HG03175 (cell line): ENCODE data around the gene ITGBL1.
"Not testable (repeated sequence)": the region's sequence is repeated elsewhere in the genome, so short reads cannot be mapped to it uniquely, and the experiment has no call there.

Experiments
- ATAC-seq: cut with Tn5 transposase; IDR thresholded peaks from one replicate; pipeline ENCODE4 v1.9.1; 2021; ENCODE audit warnings: mild to moderate bottlenecking, moderate library complexity; ENCODE audit not compliant: unreplicated experiment

ITGBL1 gene

DNA sequence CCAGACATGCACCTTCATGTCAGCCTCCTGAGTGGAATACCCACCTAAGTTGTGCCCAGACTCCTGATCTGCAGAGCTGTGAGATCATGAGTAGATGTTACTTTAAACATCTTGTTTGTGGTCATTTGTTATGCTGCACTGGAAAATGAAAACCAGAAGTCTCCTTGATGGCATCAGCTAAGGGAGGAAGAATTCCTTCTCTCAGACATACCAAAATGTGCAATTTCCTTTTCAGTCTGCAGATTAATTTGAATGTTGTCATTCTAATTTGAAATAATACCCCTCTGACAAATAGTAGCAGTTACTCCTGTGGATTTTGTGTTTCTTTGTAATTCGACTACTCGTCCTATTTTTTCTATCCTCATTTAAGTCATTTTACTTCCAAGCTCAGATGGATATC is 59.3 kb downstream of the ITGBL1 start:
- ATAC-seq: no peak

DNA sequence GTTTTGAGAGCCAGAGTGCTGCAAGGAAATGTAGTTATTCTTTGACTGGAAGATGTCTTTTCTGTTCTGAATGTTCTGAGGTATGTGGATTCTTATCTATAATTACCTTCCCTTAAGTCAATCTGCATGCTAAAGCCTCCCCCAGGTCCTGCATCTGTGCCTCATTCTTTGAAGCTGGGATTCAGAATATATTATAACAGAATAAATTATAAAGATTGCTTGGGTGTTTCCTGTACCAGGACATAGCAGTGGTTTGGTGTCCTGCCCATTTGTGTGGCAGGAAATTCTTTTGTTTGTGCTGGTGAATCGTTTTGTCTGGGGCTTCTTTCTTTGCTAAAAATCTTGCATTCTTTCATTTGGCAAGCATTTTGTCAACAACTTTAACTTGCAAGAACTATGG is 60.2 kb downstream of the ITGBL1 start:
- ATAC-seq: no peak

DNA sequence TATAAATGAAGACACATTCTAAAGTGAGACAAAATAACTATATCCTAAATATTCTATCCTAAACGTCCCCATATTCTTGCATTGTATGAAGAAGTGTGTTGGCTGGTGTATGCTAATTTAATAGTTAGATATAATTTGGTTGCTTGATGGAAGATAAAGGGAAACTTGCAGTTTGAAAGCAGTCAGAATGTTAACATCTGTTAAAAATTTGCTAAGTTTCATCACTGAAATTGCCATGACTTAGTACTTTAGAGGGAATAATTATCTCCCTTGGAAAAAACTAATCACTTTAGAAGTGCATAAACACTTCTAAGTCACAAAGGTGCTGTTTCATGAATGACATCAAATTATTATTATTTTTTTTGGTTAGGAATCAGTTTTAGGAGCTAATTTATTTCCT is 61.6 kb downstream of the ITGBL1 start:
- no peak for ATAC-seq

DNA sequence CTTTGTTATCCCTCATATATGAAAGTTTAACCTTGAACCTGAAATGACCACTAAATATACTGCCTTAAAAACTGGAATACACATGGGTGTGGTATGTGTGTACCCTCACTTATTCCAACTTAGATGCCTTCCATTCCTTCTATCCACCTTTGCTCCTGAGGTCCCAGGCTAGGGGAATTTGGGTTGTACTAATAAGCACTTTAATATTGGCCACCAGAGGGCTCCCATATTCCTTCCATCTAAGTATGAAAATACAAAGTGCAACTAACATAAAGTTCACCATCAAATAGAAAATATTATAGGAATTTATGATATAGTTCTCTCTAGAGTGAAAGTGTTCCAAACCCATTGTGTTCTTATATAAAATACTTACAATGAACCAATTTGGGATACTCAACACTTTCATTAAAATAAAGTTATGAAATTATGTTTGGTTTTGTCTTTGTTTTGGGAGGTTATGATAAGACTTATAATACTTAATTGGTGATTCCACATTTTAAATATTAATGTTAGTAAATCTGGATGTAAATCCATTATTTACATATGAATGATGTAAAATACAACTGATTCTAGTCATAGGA is 62.3 kb downstream of the ITGBL1 start:
- ATAC-seq: peak; percentile 76

DNA sequence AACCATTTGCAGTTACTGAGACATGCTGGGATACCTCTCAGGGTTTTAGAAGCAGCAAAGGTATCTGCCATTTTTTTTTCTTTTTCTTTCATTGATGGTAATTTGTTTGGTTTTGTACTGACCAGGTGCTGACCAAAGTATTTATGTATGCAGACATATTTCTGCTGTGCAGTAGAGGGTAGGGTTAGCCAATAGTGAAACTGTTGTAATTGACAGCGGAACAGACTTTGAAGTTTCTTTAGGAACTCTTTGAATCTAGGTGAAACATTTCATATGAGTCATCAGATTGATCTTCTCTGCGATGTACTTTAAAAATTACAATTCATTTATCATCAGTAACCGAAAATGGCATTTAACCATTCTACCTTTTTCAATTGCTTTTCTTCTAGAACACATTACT is 63.0 kb downstream of the ITGBL1 start:
- no peak for ATAC-seq

DNA sequence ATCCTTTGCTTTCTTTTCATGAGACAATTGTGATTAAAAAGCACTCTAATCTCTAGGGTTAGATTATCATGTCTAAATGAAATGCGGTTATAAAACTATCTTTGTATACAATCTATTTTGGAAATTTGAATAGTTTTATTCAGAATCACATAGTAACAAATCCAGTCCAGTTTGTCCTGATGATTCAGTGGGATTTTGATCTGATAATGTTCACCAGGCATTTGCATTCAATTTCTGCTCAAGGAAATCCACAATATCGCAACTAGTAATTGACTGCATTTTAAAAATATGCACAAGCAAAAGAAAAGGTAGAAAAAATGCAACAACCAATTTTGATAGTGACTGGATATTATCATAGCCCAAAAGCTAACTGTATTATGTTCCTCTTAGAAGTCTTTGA is 63.8 kb downstream of the ITGBL1 start:
- ATAC-seq: no peak

DNA sequence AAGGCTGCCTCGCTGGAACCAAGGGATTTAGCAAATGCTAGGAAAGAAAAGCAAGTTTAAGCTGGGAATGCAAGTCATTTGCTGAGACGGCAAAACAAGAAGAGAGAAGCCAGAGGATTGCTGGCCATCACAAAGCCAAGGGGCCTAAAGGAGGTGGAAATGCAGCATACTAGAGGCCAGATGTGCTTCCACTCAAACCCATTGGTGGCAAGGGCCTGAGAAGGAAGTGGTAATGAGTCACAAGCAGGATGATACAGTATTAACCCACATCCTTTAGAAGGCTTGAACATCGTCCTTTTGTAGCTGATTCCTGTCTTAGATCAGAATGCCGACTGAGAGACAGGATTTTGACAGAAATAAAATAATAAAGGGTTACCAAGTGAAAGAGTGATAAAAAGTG is 68.2 kb downstream of the ITGBL1 start:
- ATAC-seq: peak; percentile 68

DNA sequence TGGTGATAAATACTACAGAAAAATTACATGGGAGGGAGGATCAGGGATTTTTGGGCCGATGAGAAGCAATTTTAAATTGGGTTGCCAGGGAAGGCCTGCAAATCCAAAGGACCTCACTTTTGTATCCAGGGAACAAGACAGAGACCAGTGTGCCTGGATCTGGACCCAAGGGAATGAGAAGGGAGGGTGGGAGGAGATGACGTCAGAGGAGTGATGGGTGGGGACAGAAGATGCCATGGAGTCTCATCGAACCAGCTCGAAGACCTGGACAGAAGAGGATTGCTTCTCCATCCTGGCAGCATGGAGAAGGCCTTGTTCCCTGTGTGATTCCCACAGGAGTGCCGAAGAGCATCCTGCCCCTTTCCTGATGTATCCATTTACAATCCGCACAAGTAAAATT is 68.9 kb downstream of the ITGBL1 start:
- ATAC-seq: no peak

DNA sequence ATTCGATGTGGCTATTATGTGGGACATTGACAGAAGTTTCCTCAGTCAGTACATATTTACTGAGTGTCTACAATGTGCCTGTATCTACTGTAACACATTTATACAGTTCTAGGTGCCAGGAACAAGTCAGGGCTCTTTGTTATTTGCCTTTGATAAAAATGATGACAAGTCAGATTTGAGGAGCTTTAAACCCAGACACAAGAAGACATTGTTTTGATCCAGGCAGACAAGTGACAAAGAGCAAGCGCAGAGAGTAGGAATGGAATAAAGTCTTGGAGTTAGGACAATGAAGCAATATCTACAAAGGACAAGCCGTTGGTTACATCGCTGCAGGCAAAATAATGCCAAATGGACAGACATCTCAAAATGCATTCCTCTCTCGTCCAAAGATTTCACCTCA is 70.1 kb downstream of the ITGBL1 start:
- no peak for ATAC-seq

DNA sequence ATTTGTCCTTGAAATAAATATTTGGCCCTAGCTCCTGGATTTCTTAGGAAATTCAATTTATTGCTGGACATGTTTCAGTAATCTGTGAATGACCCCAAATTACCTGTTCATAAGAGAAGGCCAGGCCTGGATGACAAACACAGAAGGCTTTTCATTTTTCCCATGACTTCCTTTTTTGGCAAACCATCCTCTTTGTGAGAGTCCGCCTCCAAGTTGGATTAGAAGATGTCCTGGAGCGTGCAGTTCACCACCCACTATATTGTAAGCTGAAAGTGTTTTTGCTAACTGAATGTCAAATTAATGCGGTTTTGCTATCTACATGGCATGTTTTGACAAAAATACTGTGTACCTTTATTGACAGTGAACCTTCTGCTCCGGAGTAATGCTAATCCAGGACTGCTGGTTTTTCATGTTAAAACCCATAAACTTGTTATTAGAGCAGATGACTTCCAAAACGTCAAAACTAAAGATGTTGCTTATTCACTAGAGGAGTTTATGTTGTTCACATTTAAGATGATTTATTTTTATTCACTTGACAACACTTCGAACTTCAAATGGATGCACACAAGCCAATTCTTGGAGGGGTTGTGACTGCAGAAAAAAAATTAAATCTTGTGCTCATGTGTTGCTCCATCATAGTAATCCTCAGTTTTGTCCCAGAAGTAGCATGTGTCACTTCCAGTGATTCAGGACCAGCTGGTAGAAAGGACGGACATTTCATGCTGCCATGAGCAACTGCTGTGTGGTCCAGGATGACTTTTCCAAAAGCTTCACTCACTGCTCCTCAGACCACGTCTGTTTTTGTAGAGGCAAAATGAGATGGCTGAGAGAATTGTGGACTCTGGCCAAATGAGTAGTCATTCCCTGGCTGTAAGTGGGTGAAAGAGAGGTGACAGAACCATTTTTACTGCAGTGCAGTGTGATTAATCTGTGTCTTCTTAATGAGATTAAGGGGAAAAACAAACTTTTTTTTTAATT is 71.0 kb downstream of the ITGBL1 start:
- no peak for ATAC-seq

DNA sequence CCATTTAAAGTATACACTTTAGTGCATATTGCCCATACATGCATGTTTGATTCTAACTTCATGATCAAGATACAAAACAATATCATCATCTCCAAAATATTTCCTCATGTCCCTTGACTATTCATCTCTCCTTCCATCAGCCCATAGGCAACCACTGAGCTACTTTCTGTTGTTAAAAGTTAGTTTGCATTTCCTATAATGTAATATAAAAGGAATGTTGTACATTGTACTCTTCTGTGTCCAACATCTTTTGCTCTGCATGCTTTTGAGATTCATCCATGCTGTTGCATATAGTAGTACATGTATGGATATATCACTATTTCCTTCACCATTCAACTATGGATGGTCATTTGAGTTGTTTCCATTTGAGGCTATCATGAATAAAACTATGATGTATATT is 74.7 kb downstream of the ITGBL1 start:
- ATAC-seq: no peak

DNA sequence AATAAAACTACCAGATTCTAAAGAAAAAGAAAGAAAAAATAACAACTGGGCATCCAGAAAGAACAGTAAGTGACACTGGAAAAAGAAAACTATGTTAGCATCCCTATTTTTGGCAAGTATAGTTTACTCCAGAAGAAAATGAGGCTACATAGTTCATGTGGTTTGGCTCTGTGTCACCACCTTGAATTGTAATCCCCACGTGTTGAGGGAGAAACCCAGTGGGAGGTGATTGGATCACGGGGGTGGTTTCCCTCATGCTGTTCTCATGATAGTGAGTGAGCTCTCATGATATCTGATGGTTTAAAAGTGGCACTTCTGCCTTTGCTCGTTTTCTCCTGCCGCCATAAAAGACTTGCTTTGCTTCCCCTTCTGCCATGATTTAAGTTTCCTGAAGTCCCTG is 76.9 kb downstream of the ITGBL1 start:
- ATAC-seq: no peak

DNA sequence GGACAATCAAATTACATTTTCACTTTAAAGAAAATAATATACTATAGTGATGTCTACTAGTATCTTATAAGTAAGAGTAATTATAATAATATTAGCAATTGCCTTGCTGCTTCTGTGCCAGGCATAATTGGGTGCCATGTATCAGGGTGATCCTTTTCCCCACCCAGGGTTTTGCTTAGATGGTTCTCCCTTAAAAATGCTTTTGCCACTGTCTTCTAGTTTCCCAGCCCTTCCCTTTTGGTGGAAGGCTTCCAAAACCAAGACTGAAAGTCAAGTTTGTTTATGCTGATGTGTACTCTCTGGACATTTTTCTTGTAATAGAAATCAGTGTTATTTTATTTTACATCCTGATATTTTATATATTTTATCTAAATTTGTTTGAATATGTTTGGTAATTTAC is 77.8 kb downstream of the ITGBL1 start:
- no peak for ATAC-seq

DNA sequence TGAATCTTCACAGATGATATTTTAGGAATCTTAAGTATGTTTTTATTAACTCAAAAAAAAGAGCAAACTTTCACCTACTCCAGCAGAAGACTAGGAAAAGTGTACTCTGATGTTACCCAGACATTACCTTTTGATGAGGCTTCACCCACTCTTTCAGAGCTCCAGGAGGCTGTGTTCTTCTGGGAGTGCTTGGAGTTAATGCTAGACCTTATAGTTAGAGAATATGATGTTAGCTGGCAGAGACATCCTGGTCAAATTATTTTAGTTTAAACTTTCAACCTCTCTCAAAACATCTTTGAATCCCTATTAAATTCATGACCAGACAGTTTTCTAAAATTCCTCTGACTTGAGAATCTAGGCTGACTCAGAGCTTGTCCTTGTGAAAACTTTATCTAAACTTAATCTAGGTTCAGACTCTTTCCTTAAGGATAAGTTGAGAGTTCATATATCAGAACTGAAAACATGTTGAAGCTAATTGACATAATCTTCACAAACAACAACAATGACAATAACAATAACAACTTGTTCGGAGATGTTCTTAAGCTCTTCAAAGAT is 82.8 kb downstream of the ITGBL1 start:
- ATAC-seq: no peak

DNA sequence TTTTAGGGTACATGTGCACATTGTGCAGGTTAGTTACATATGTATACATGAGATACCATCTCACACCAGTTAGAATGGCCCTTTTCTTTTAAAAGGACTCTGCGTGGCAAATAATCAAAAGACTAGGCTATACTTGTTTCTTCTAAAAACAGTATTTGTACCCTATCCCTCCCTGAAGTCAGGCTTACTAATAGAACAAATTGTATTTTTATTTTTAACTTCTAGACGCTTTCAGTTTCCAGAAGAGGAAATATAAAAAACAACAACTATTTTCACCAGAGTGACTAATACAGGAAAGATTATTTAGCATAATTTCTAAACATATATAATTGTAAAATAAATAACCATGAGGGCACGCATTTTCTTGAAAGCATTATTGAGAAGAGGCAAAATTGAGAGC is 83.6 kb downstream of the ITGBL1 start:
- ATAC-seq: no peak

DNA sequence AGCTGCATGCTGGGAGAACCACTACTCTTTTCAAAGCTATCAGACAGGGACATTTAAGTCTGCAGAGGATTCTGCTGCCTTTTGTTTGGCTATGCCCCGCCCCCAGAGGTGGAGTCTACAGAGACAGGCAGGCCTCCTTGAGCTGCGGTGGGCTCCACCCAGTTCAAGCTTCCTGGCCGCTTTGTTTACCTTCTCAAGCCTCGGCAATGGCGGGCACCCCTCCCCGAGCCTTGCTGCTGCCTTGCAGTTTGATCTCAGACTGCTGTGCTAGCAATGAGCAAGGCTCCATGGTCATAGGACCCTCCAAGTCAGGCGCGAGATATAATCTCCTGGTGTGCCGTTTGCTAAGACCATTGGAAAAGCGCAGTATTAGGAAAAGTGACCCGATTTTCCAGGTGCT is 92.1 kb downstream of the ITGBL1 start:
- not testable (repeated sequence) for ATAC-seq

DNA sequence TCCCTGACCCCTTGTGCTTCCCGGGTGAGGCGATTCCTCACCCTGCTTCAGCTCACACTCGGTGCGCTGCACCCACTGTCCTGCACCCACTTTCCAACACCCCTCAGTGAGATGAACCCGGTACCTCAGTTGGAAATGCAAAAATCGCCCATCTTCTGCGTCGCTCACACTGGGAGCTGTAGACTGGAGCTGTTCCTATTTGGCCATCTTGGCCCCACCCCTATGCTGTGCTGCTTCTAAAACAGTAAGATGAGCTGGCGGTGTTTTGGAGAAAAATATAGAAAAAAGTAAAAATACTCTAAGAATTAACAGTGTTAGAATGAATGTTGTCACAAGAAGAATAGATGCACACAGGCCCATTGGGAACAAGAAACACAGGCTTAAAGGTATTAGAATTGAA is 92.5 kb downstream of the ITGBL1 start:
- no peak for ATAC-seq

DNA sequence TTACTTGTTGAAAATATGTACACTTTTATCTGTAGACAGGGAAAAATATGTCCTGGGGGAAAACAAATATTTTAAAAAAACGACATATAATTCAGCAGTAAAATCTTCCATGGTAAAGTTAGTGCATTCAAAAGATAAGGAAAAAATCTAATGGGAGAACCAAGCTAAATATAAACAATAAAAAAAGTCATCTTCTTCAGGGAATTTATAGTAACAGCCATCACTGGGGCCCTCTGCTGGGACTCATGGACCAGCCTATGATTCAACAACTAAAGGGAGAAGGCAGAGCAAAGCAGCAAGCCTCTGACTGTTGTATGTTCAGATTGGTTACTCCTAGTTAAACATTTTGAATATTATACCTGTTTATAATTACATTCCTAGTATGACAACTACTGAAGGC is 93.0 kb downstream of the ITGBL1 start:
- ATAC-seq: no peak

DNA sequence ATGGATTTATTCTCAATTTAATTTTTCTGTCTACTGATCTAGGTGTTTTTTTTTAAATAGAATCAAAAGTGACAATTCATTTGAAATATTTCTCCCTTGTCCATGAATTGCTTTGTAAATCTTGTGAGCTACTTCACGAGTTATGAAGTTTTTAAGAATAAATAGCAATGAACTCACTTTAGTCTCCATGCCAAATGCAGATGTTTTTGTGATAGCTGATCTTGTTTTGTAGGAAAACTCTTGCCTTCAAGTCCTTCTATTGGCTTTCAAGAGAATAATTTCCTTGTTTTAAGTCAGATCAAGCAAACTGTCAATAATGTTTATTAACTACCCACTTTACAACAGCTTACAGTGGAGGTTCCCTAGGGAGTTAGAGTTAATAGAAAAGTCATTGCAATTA is 99.8 kb downstream of the ITGBL1 start:
- ATAC-seq: no peak

DNA sequence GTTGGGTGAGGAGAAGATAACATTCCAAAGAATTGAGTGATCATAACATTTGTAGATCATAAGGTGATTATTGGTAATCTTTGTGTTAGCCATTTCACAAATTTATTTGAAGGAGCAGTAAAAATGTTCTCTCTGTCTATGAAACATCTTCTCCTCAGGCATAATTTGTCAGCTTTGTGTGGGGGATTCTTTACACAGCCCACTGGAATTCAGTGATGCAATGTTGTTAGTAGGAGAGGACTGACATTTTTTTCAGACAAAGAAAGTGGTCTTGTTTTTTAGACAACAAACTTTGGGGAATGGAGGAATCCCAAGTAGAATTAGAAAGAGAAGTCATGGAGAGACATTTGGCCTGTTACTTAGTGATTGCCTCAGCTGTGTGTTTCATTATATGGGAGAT is 100.3 kb downstream of the ITGBL1 start:
- ATAC-seq: no peak

DNA sequence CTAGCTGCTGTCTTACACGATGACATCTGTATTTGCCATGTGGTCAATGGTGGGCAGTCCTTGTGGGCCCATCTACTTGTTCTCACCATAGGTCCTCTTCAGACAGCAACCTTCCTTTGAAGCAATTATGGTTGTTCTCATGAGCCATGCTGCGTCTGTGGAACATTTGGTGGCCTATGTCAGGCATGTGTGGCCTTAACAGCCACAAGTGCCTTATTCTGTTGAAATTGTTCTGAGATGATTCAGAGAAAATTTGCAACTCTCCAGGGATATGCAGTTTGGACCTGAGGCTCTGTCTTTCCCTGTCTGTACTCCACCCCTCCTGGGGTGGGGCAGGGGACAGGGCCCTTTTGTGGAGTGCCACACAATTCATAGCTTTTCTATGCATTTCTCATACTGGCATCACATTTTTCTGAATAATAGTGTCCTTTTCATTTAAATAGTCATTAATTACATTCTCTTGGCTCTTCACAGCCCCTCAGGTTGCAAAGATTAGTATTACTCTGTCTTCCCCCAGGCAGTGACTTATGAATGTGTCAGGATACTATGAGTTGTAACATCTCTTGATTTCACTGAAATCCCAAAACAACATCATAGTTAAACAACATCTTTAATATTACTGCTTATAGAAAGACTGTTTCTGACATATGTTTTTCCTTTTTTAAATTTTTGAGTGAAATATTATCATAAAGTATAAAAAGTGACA is 102.1 kb downstream of the ITGBL1 start:
- no peak for ATAC-seq

DNA sequence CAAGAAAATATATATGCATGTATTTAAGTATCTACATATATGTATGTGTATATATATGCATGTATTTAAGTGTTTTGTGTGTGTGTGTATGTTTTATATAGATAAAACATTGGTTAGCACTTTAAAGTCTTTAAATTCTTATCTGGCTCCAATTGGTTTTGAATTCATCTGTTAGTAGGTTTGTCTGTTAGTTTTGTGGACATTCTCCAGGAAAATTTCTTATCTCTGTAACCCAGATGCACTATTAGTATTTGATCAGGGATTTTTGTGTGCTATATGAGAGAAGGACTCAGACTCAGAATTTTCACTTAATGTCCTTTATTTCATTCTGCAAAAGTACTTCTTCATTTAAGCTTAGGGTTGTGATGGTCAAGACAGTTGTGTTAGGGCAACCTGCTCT is 103.1 kb downstream of the ITGBL1 start:
- ATAC-seq: no peak
